Measurements from ENCODE around the gene PACSIN2.

PACSIN2 gene

DNA sequence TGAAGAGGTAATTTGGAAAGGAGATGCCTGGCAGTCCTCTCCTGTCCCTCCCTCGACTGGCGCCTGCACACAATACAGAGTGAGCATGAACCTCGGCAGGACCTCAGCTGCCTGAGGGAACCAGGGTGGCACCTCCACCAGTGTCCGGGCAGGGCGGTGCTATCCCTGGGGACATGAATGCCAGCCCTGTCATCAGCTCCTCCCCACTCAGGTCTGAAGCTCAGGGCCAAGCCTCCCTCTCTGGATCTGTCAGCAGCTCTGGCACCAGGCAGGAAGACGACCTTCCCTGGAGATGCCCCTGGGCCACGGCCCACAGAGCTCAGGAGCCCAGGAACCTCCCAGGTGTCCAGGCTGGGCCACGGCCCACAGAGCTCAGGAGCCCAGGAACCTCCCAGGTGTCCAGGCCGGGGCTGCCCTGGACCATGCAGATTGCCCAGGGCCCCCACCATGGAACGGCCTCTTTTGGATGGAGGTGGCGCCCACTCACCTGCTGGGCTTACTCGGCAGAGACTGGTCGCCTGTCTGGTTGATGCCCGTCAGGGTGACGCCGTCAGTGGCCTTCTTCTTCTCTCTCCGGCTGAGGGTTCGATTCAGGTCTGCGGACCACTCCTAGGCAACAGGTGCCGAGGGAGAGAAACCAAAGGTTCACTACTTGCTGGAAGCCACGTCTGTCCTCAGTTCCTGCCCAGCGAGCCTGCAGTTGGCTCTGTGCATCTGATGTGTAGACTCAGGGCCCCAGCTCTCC, 136.2 kb downstream of the PACSIN2 start:
- no peak for DNase-seq

DNA sequence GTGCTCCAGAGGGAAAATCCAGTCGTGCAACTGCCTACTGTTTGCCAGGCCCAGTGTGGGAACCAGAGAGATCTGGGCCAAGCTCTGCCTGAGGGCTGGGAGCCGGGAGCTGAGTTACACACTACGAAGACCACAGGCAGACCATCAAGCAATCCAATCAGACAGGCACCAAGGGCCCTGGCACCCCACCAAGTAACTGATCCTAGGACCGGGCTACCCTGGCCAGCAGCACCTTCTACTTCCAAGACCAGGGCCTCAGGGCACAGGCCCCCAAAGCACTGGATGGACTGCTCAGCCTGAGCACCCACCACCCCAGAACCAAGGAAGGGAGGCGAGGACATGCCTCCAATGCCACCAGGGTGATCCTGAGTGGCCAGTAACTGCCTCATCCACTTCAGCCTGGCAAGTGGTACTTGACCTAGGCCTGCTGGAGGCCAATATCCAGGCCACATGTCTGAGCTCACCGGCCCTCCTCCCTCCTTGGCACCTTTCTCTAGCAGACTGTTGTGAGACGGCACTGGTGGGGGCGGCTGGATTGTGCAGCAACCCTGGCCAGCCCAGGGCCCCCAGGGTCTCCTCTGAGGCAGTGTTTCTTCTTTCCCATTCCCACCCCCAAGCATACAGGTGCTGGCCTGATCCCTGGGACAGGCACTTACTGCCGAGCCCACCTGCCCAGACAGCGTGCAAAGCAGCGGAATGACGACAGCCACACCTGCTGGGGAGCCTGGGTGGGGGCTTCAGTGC, 137.2 kb downstream of the PACSIN2 start:
- DNase-seq: no peak

GRCh38 chr22:42877158-42877557, 137.8 kb downstream of the PACSIN2 start:
- DNase-seq: no peak

DNA sequence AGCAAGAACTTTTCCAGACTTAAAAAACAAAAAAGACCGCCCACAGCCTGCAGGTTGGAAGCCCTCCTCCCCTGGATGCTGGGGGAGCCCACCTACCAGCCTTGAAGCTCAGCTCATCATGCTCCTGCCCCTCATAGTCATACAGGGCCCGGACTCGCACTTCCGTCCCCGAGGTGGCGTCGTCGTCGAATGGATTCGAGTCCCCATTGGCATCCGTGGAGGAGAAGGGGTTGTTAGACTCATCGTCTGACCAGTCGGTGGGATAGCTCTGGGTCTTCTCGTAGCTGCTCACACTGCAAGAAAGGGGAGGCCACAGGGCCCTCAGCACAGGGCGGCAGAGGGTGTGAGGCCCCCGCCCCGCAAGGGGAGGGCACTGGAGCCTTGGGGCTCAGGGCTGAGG, 138.9 kb downstream of the PACSIN2 start:
- DNase-seq: no peak

DNA sequence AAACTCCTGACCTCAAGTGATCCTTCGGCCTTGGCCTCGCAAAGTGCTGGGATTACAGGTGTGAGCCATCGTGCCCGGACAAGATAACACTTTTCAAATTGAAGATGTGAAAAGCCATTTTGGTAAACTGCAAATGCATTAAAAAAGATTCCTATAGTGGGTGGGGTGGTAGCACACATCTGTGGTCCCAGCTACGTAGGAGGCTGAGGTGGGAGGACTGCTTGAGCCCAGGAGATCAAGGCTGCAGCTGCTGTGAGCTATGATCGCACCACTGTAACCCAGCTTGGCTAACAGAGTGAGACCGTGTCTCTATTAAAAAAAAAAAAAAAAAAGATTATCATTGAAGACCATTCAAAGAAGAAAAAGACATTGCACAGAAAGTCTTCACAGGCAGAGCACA, 140.9 kb downstream of the PACSIN2 start:
- DNase-seq: no peak

DNA sequence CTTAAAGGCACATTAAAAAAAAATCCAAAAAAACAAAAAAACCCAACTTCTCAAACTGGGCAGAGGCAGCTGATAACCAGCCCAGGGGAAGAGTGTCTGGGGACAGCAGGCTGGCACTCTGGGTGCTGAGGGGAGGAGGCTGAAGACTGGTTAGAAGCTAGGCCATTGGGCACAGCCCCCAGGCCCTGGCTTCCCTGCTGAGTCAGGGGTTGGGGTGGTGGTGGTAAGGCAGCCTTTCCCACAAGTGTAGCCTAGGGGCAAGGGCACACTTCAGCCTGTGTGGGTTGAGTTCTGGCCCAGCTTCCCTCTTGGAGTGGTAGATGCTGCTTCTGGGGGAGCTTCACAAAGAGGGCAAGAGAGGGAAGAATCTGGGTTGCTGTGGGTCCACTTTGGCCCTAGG, 141.6 kb downstream of the PACSIN2 start:
- DNase-seq: no peak

DNA sequence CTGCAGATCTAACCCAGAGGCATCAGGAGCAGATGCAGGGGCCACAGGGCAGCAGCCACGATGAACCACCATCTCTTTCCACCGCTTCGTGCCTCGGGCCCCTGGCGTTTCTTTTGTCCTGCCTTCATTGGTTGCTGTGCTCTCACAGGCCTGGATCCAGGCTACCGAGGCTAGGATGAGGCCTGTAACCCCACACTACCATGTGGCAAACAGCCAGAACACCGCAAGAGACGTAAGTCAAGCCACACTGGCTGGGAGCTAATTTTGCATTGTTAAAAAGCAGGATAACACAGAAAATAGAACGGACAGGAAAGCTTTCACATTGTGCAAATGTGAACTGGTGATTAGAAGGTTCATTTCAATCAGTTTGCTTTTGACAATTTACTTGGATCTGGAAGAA, 142.1 kb downstream of the PACSIN2 start:
- DNase-seq: no peak

GRCh38 chr22:42871146-42872050, 143.6 kb downstream of the PACSIN2 start:
- no peak for DNase-seq

DNA sequence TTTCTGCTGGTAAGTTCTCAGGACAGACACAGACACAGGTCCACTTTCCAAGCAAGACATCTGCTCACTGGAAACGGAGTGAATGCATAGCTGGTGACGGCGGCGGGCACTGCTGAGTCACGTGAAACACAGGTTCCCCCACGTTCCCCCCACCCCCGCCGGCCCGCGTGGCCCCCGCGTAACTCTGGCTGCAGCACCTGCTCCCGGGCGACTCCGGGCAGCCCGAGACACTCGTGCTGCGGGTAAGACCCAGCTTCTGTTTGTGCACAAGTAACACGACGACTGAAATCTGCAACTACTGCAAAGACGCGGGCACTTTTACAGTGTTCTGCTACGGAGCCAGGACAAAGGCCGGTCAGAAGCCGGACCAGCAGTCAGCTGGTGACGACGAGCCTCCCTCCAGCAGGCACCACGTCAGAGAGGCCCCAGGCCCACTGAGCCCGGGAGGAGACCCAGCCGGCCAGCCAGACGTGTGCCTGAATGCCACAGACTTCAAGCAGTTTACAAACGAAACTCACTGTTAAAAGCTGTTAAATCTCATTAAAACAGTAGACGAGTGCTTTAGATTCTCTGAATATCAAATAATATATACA, 145.0 kb downstream of the PACSIN2 start:
- DNase-seq: no peak

- no peak for DNase-seq
Measured at GRCh38 chr22:42869463-42869862, 145.5 kb downstream of the PACSIN2 start.

DNA sequence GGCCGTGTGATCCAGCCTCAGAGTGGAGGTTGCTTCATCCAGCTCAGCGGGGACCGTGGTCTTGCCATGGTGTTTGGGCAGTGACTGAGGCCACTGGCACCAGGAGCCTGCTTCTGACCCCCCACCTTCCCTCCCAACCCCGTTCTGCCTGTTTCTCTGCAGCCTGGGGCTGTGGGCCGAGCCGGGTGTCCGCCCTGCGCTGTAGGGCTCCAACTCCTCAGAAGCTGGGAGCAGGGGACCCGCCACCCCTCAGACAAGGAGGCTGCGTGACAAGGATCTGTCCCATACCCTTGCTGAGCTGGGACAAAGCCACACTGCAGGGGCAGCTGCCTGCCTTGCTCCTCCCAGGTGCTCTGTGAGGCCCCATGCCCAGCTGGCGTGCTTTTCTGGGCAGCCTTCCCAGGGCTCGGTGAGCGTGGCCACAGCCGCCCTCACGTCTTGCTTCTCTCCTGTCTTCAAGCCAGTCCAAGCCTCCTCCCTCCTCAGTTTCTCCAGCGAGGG, 146.1 kb downstream of the PACSIN2 start:
- DNase-seq: no peak

DNA sequence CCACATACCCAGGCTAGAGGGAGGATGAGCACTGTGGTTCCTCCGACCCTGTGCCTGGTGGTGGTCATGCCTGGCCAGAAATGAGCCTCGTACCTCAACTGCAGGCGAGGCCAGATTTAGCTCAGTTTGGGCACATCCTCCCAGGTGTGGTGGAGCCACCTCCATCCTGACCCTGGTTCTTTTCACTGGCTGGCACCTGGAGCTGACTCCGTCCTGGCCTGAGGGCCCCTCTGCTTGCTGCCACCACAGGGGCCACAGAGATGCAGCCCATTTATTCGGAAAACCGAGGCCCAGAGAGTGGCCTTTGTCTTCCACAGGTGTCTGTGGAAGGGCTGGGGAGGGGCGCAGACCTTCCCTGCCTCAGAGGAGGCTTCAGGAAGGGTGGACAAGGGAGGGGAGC, 148.8 kb downstream of the PACSIN2 start:
- no peak for DNase-seq

GRCh38 chr22:42865536-42865935, 149.4 kb downstream of the PACSIN2 start:
- DNase-seq: no peak

DNA sequence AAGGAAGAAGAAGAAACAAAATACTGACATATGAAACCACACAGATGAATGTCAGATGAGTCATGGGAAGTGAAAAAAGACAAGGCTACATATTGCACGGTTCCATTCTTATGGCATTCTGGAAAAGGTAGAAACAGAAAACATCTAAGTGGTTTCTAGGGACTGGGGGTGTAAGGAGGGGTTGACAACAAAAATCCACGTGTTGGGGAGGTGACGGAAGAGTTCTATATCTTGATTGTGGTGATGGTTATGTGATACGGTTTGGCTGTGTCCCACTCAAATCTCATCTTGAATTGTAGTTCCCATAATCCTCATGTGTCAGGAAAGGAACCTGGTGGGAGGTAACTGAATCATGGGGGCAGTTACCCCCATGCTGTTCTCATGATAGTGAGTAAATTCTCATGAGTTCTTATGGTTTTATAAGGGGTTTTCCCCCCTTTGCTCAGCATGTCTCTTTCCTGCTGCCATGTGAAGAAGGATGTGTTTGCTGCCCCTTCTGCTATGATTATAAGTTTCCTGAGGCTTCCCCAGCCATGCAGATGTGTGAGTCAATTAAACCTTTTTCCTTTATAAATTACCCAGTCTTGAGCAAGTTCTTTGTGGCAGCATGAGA, 151.5 kb downstream of the PACSIN2 start:
- no peak for DNase-seq

GRCh38 chr22:42862045-42862734, 152.8 kb downstream of the PACSIN2 start:
- DNase-seq: no peak

GRCh38 chr22:42860968-42861367, 154.0 kb downstream of the PACSIN2 start:
- DNase-seq: no peak

DNA sequence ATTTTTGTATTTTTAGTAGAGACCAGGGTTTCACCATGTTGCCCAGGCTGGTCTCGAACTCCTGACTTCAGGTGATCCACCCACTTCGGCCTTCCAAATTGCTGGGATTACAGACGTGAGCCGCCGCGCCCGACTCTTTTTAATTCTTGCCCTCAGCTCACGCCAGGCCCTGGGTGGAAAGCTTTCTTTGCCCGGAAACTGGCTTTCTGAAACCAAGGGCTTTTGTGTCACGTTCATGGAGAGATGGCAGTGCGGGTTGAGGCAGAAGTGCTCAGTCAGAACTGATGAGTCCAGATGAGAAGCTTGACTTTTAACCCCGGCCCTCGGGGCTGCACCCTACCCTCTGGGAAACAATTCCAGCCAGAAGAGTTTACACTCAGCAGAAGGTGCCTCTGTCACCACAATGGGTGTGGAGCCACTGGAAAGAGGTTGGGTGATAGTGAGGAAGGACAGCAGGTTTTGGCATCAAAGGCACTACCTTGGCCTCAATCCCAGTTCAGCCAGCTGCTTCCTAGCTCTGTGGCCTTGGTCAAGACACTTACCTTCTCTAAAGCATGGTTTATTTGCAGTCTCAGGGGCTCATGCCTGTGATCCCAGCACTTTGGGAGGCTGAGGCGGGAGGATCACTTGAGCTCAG, 157.0 kb downstream of the PACSIN2 start:
- no peak for DNase-seq

DNA sequence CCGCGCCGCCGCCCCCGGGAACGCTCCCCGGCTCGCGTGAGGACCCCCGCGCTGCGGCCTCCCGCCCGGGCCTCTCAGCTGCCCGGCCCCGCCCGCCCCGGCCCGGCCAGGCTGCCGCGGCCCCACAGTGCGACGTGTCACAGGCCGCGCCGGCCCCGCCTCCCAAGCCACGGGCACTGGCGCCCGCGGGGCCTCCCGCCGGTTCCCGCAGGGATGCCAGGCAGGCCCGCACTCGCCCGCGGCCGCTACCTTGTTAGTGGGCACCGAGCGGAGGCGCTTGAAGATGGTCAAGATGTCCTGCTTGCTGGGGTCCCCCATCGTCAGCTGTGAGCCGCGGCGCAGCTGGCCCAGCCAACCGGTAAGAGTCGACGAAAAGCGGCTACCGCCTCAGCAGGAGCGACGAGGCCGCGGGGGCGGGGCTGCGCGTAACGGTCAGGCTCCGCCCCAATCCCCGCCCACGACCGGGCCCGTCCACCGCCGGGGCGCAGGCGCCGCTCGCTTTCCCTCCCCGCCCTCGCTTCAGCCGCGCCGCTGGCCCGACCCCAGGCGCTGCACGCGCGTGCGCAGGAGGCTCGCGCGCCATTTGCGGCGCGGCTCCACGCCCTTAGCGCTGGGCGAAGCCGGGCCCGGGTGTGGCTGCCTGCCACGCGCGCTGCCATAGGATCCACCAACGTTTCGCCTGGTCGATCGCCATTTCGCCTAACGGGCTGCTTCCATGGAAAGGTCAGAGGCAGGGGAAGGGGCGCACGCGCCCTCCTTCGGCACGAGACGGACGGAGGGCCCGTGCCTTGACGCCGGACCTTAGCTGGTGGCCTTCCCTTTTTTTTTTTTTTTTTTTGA, 157.9 kb downstream of the PACSIN2 start, which contains the start of gene ARFGAP3:
Gene ARFGAP3, minus strand, starts transcription at position 409 of the 840 bp plus-strand sequence. Its CDS starts 91 bp downstream, at position 318.
- peak; percentile 92 for DNase-seq

DNA sequence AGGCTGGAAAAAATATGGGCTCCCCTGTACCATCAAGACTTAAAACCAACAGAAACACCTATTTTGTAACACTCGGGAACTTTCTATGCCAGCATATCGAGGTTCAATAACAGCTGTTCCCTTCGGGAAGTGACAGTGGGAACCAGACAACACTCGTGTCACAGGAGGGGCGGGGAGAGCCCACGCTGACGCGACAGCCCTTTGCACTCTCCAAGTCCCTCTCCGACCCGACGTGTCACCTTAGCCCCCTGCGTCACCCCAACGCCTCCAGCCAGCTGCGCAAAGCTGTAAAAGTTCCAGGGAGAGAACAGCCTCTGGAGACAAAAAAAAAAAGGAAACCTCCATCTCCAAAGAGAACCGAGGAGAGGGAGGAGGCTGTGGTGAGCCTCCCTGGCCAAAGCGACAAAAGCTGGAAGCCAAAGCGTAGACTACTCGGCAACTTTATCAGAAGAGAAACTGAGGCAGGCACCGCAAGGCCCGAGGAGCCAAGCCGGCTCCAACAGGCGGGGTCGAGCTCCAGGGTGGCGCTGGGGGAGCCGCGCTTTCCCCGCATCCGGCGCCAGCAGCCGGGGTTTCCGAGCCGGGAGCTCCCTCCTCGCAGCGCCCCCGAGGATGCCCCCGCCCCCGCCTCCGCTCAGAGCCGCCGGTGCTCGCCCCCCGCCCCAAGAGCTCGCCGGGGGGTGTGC, 158.6 kb downstream of the PACSIN2 start:
- DNase-seq: no peak

DNA sequence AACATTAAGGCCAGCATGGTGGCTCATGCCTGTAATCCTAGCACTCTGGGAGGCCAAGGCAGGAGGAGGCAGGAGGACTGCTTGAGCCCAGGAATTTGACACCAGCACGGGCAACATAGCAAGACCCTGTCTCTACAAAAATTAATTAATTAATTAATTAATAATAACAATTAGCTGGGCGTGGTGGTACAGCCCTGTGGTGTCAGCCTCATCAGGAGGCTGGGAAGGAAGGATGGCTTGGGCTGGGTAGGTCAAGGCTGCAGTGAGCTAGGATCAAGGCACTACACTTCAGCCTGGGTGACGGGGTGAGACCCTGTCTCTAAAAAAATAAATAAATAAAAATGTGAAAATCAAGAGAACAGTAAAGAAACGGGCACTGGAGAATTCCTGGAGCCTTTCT, 159.2 kb downstream of the PACSIN2 start:
- DNase-seq: no peak

Data from 8988T (cell line).